GM23338 (cell line): ENCODE measurements around the gene SIVA1.

Experiments
- CREB1 ChIP-seq: fragments of 250-450 bp; sonication (Bioruptor Pico); IDR thresholded peaks from 2 replicates; pipeline ENCODE4 v1.5.0; 2020; ENCODE audit warnings: low read depth, mild to moderate bottlenecking, moderate library complexity
- EZH2 ChIP-seq: fragments of 200-600 bp; sonication (generic); IDR thresholded peaks from one replicate; pipeline ENCODE4 v1.8.0; 2017; ENCODE audit warnings: antibody characterized with exemption, mild to moderate bottlenecking, low read depth; ENCODE audit not compliant: unreplicated experiment
- EZH2phosphoT487 ChIP-seq: fragments of 200-600 bp; sonication (generic); IDR thresholded peaks from one replicate; pipeline ENCODE4 v1.8.1; 2018; ENCODE audit warnings: antibody characterized with exemption; ENCODE audit not compliant: unreplicated experiment
- JUNB ChIP-seq: IDR thresholded peaks from one replicate; pipeline ENCODE4 v1.6.1; 2016; ENCODE audit warnings: antibody characterized with exemption; ENCODE audit not compliant: unreplicated experiment
- NANOG ChIP-seq: IDR thresholded peaks from 2 replicates; pipeline ENCODE4 v1.6.1; 2016; ENCODE audit warnings: antibody characterized with exemption, borderline replicate concordance
- POLR2AphosphoS5 ChIP-seq: IDR thresholded peaks from 2 replicates; pipeline ENCODE4 v1.6.1; 2016; ENCODE audit warnings: antibody characterized with exemption, low read depth
- TF ChIP-seq, protein P1 (sequence below), 2 experiments: fragments of 200-600 bp in 1 of 2; sonication (generic) in 1 of 2; conservative IDR thresholded peaks; 2 replicates each; pipeline versions ENCODE4 v1.5.1 to v1.6.1; 2016 to 2017; ENCODE audit warnings: antibody characterized with exemption in 2 of 2, low read depth in 2 of 2, mild to moderate bottlenecking in 2 of 2, moderate library complexity in 1 of 2
- TF ChIP-seq, protein P2 (sequence below): IDR thresholded peaks from one replicate; pipeline ENCODE4 v1.6.1; 2018; ENCODE audit warnings: antibody characterized with exemption; ENCODE audit not compliant: unreplicated experiment
- TF ChIP-seq, protein P3 (sequence below): IDR thresholded peaks from 2 replicates; pipeline ENCODE4 v1.6.1; 2016; ENCODE audit warnings: antibody characterized with exemption

- TF ChIP-seq EZH2phosphoT487 (no peak), EZH2 (no peak), POLR2AphosphoS5 (no peak), JUNB (no peak), CREB1 (CRISPR knock-in tag) (no peak), NANOG (no peak)
- TF ChIP-seq, protein P1, sequence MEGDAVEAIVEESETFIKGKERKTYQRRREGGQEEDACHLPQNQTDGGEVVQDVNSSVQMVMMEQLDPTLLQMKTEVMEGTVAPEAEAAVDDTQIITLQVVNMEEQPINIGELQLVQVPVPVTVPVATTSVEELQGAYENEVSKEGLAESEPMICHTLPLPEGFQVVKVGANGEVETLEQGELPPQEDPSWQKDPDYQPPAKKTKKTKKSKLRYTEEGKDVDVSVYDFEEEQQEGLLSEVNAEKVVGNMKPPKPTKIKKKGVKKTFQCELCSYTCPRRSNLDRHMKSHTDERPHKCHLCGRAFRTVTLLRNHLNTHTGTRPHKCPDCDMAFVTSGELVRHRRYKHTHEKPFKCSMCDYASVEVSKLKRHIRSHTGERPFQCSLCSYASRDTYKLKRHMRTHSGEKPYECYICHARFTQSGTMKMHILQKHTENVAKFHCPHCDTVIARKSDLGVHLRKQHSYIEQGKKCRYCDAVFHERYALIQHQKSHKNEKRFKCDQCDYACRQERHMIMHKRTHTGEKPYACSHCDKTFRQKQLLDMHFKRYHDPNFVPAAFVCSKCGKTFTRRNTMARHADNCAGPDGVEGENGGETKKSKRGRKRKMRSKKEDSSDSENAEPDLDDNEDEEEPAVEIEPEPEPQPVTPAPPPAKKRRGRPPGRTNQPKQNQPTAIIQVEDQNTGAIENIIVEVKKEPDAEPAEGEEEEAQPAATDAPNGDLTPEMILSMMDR (conservative IDR thresholded peaks at IDR 0.05; ENCODE audit: low read depth in 2 of 2): no peak
- TF ChIP-seq, protein P2, sequence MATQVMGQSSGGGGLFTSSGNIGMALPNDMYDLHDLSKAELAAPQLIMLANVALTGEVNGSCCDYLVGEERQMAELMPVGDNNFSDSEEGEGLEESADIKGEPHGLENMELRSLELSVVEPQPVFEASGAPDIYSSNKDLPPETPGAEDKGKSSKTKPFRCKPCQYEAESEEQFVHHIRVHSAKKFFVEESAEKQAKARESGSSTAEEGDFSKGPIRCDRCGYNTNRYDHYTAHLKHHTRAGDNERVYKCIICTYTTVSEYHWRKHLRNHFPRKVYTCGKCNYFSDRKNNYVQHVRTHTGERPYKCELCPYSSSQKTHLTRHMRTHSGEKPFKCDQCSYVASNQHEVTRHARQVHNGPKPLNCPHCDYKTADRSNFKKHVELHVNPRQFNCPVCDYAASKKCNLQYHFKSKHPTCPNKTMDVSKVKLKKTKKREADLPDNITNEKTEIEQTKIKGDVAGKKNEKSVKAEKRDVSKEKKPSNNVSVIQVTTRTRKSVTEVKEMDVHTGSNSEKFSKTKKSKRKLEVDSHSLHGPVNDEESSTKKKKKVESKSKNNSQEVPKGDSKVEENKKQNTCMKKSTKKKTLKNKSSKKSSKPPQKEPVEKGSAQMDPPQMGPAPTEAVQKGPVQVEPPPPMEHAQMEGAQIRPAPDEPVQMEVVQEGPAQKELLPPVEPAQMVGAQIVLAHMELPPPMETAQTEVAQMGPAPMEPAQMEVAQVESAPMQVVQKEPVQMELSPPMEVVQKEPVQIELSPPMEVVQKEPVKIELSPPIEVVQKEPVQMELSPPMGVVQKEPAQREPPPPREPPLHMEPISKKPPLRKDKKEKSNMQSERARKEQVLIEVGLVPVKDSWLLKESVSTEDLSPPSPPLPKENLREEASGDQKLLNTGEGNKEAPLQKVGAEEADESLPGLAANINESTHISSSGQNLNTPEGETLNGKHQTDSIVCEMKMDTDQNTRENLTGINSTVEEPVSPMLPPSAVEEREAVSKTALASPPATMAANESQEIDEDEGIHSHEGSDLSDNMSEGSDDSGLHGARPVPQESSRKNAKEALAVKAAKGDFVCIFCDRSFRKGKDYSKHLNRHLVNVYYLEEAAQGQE: no peak
- TF ChIP-seq, protein P3, sequence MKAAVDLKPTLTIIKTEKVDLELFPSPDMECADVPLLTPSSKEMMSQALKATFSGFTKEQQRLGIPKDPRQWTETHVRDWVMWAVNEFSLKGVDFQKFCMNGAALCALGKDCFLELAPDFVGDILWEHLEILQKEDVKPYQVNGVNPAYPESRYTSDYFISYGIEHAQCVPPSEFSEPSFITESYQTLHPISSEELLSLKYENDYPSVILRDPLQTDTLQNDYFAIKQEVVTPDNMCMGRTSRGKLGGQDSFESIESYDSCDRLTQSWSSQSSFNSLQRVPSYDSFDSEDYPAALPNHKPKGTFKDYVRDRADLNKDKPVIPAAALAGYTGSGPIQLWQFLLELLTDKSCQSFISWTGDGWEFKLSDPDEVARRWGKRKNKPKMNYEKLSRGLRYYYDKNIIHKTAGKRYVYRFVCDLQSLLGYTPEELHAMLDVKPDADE: no peak
Observed at GRCh38 chr14:104758981-104759969, 6.3 kb downstream of the SIVA1 start.
